Mucosa of descending colon (tissue), 3 donors: ENCODE data around the gene UBR3. TPM values are rescaled to one million over a fixed set of nuclear protein-coding genes. Genes with fewer than 3 reads are reported as not detected.

Experiments used
- ATAC-seq: fragments of 200-7000 bp; cut with Tn5 transposase; one replicate; pipeline ENCODE4 v1.9.1; 2020; ENCODE audit warnings: mild to moderate bottlenecking, moderate library complexity
- DNase-seq, 3 donors: peaks; one replicate each; pipeline ENCODE4 v3.0.0-alpha.2; 2020
- H3K36me3 ChIP-seq: fragments of 200-600 bp; one replicate; pipeline ENCODE4 v1.8.0; 2021; ENCODE audit warnings: low read depth, mild to moderate bottlenecking
- H3K4me1 ChIP-seq: fragments of 200-600 bp; one replicate; pipeline ENCODE4 v1.8.0; 2021; ENCODE audit warnings: low read depth, mild to moderate bottlenecking
- H3K4me3 ChIP-seq: fragments of 200-600 bp; one replicate; pipeline ENCODE4 v1.8.0; 2021; ENCODE audit warnings: mild to moderate bottlenecking
- H3K9me3 ChIP-seq: fragments of 200-600 bp; one replicate; pipeline ENCODE4 v1.8.0; 2021; ENCODE audit warnings: mild to moderate bottlenecking
- intact Hi-C, 2 donors: fragments of 100-400 bp; cut with DNase I in 1 of 2; cut with micrococcal nuclease in 1 of 2; formaldehyde crosslinking; loops; one replicate each; pipeline versions ENCODE4 v1.11.0 to v1.11.1; 2022; cut with DNase I, micrococcal nuclease
- total RNA-seq, 3 donors: library from RNA; stranded (reverse); fragmentation: NEBNext Ultra II Directional in 2 of 3; extraction: Animal tissue kit (Norgen Biotek cat#: 25700) in 2 of 3; gene quantifications; one replicate each; pipeline versions ENCODE4 v1.2.1 to v1.2.4, GENCODE V29; 2021 to 2023
- TF ChIP-seq, protein P1 (sequence below): fragments of 200-600 bp; IDR thresholded peaks from one replicate; pipeline ENCODE4 v1.8.0; 2022; ENCODE audit warnings: antibody characterized with exemption, mild to moderate bottlenecking
- donor health status: DM: no; HTN: no; CAD: no; lungs with moderate emphysema.
- donor health status: DM: no; HTN: no; CAD: no.
- donor health status: DM: no; HTN: yes; CAD: no.

UBR3 gene
- total RNA-seq, 3 donors from 2014 or later = 32.5 to 65.8 (median 39.6) TPM

DNA sequence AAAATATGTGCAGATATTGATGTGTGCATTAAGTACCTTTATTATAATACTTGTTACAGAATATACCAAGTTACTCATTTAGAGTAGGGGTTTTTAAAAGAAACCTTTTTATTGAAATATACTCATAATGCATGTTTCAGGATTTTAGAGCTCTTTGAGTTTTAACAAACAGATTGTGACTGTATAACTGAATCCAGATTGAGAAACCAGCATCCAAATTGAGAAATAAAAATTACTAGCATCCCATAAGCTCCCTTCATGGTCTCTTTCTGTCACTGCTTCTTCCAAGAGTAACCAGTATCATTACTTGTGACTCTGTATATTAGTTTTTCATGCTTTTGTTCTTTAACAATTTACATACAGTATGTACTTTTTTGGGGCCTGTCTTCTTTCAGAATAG, 156.9 kb downstream of the UBR3 start:
- ATAC-seq = no peak
- TF ChIP-seq, protein P1, sequence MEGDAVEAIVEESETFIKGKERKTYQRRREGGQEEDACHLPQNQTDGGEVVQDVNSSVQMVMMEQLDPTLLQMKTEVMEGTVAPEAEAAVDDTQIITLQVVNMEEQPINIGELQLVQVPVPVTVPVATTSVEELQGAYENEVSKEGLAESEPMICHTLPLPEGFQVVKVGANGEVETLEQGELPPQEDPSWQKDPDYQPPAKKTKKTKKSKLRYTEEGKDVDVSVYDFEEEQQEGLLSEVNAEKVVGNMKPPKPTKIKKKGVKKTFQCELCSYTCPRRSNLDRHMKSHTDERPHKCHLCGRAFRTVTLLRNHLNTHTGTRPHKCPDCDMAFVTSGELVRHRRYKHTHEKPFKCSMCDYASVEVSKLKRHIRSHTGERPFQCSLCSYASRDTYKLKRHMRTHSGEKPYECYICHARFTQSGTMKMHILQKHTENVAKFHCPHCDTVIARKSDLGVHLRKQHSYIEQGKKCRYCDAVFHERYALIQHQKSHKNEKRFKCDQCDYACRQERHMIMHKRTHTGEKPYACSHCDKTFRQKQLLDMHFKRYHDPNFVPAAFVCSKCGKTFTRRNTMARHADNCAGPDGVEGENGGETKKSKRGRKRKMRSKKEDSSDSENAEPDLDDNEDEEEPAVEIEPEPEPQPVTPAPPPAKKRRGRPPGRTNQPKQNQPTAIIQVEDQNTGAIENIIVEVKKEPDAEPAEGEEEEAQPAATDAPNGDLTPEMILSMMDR = no peak
- intact Hi-C loops = no loop called here
- no peaks in the 10 kb centered on the region for H3K9me3 ChIP-seq
- H3K36me3 ChIP-seq = no peaks in the 10 kb centered on the region
- no peak for DNase-seq
- no peak overlapping the region for H3K4me3 ChIP-seq
- no peaks in the 10 kb centered on the region for H3K4me1 ChIP-seq

DNA sequence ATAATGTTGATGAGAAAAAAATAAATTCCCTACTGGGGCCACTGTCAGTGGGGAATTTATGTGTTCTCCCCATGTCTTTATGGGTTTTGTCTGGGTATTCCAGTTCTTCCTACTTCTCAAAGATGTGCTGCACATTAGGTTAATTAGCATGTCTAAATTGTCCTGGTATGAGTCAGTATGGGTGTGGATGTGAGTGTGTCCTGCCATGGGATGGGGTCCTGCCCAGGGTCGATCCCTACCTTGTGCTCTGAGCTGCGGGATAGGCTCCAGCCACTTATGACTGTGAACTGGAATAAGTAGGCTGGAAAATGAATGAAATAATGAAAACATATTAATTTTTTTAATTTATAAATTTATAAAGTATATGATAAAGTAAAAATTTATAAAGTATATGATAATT, 167.5 kb downstream of the UBR3 start:
- TF ChIP-seq, protein P1 = no peak
- Histone ChIP-seq H3K36me3 (no peaks in the 10 kb centered on the region), H3K4me1 (no peaks in the 10 kb centered on the region), H3K4me3 (no peak overlapping the region), H3K9me3 (no peaks in the 10 kb centered on the region)
- intact Hi-C loops = no loop called here
- ATAC-seq (no peak), DNase-seq (no peak)

DNA sequence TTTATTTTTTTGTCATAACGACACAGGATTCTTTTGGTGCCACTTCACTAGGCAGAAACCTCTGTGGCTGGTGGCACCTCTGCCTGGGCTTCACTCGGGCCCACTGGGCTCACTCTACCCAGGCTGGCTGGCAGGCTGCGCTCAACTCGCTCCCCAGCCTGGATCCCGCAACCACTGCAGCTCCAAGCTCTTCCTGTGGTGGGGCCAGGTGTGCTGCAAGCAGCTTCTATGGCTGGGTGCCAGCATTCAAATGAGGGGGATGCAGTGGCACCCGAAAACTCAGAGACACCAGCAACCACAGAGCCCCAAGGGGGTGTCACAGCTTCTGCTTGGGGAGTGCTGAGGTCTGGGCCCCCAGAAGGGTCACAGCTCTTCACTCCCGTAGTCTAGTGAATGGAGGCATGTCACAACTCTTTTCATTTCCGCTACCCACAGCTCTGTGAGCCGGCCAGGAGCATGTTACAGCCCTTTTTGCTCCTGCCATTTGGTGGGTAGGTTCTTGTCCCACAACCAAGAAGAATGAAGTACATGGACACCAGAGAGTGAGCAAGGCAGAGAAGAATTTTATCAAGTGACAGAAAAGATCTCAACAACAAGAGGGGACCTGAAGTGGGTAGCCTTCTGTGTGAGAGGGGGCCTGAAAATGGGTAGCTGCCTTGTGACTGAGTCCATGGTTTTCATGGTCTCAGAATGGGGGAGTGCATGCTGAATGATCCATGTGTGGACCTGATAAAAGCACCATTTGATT, 170.1 kb downstream of the UBR3 start:
- TF ChIP-seq, protein P1 = no peak
- no peaks in the 10 kb centered on the region for H3K4me1 ChIP-seq
- no peak overlapping the region for H3K4me3 ChIP-seq
- H3K36me3 ChIP-seq = no peaks in the 10 kb centered on the region
- no peaks in the 10 kb centered on the region for H3K9me3 ChIP-seq
- no peak for DNase-seq
- no peak for ATAC-seq
- intact Hi-C loops = no loop called here

DNA sequence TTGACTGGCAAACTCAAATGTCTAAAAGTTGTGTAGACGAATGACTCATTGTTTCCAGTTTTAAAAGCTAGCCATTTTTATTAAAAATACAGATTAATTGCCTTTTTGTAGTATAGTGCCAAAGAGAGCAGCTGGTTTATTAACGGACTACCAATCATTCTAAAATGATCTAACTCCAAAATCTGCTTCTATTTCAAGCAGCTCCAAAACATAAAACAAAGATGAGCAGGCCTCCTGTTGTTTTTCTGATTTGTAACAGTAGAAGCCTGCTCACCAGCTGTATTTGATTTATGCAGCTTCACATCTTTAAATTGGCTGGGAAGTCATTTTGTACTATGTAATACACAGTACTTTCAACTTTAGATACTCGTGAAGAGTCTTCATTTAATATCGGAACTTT, 171.8 kb downstream of the UBR3 start:
- Histone ChIP-seq H3K4me1 (no peaks in the 10 kb centered on the region), H3K36me3 (no peaks in the 10 kb centered on the region), H3K4me3 (no peak overlapping the region), H3K9me3 (no peaks in the 10 kb centered on the region)
- intact Hi-C loops = no loop called here
- DNase-seq (no peak), ATAC-seq (no peak)
- TF ChIP-seq, protein P1 = no peak

DNA sequence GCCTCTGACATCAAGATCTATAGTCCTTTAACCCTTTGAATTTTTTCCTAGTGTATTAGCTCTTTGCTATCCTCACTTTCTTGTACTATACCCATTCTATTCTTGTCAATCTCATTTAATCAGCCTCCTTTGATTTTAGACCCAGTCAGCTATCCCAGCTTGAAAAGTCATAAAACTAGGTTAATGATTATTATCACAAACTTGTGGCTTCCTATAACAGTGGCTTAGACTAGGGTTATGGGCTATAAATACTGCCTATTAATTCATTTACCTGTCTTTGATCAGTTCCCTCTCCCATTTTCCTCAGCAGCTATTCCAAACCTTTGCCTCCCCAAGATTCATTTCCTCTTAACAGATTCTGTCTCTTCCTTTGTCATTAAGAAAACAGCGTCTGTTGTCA, 174.8 kb downstream of the UBR3 start:
- DNase-seq (no peak), ATAC-seq (no peak)
- no peak overlapping the region for H3K4me3 ChIP-seq
- H3K9me3 ChIP-seq = no peaks in the 10 kb centered on the region
- H3K36me3 ChIP-seq = no peaks in the 10 kb centered on the region
- intact Hi-C loops = no loop called here
- TF ChIP-seq, protein P1 = no peak
- no peaks in the 10 kb centered on the region for H3K4me1 ChIP-seq
